ENCODE results near the gene FHL3. TPM values are rescaled to one million over a fixed set of nuclear protein-coding genes. Genes with fewer than 3 reads are reported as not detected.

Gene FHL3, protein sequence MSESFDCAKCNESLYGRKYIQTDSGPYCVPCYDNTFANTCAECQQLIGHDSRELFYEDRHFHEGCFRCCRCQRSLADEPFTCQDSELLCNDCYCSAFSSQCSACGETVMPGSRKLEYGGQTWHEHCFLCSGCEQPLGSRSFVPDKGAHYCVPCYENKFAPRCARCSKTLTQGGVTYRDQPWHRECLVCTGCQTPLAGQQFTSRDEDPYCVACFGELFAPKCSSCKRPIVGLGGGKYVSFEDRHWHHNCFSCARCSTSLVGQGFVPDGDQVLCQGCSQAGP
- 1 to 10 TPM; 7.3 to 7.8 TPM for total RNA-seq

DNA sequence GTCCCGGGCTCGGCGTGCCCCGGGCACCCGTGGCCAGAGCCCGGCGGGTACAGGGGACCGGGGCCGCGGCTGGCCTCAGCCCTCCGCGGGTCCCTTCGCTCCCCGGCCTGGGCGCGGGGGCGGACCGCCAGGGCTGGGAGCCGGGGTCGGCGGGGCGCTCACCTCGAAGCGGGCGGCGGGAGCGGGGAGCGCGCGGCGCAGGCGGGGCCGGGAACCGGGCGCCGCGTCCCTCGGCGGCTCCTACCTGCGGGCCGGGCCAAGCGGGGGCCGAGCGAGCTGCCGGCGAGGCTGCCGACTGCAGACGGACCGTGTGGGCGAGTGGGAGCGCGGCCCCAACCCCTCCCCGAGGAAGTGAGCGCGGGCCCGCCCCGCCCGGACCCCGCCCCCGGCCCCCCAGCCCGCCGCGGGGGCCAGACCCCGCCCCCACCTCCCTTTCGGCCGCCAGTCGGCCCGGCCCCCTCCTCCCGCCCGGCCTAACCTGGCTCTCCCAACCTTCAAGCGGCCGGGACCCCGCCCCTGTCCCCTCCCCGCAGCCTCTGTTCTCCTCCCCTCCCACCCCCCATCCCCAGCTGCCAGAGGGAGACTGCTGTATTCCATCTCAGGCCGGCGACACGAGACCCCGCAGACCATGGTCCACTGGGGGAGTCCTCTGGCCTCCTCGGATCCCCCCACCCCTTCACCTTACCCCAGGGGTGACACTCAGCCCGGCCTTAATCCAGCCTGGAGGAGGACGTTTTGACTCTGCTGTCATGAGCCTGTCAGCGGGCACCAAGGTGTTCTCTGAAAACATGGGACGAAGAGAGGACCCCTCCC is at the start of gene FHL3:
TSS of gene FHL3 (minus strand) at position 320 of the 813 bp plus-strand sequence. CDS start 6,102 bp downstream, outside the sequence.
- ATAC-seq: peak; percentile 83
- Histone ChIP-seq H3K4me1 (peaks cover 24% of the 10 kb centered on the region), H3K4me3 (peak within 1 kb of the TSS; percentile 14 to 45), H3K9me3 (no peaks in the 10 kb centered on the region), H3K27ac (peak within 1 kb of the TSS in 3 of 4 donors; percentile 34 to 55 (median 45)), H3K27me3 (no peaks in the 10 kb centered on the region), H3K36me3 (replicated peaks in 1 of 2; ENCODE audit: insufficient read depth in 1 of 2, low read depth in 2 of 2) (no peaks in the 10 kb centered on the region)
- DNase-seq: peak; percentile 66 to 85 (median 80)
- 2% methylated on average over 63 of the region's 83 CpGs; no CpG with 5 or more reads in 1 of the 2 donors for WGBS, 2 donors
- intact Hi-C loops (cut with DNase I): no loop called here
- TF ChIP-seq POLR2A (IDR thresholded peaks at IDR 0.05): no peak
- TF ChIP-seq, protein P1, sequence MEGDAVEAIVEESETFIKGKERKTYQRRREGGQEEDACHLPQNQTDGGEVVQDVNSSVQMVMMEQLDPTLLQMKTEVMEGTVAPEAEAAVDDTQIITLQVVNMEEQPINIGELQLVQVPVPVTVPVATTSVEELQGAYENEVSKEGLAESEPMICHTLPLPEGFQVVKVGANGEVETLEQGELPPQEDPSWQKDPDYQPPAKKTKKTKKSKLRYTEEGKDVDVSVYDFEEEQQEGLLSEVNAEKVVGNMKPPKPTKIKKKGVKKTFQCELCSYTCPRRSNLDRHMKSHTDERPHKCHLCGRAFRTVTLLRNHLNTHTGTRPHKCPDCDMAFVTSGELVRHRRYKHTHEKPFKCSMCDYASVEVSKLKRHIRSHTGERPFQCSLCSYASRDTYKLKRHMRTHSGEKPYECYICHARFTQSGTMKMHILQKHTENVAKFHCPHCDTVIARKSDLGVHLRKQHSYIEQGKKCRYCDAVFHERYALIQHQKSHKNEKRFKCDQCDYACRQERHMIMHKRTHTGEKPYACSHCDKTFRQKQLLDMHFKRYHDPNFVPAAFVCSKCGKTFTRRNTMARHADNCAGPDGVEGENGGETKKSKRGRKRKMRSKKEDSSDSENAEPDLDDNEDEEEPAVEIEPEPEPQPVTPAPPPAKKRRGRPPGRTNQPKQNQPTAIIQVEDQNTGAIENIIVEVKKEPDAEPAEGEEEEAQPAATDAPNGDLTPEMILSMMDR (IDR thresholded peaks at IDR 0.05): no peak

DNA sequence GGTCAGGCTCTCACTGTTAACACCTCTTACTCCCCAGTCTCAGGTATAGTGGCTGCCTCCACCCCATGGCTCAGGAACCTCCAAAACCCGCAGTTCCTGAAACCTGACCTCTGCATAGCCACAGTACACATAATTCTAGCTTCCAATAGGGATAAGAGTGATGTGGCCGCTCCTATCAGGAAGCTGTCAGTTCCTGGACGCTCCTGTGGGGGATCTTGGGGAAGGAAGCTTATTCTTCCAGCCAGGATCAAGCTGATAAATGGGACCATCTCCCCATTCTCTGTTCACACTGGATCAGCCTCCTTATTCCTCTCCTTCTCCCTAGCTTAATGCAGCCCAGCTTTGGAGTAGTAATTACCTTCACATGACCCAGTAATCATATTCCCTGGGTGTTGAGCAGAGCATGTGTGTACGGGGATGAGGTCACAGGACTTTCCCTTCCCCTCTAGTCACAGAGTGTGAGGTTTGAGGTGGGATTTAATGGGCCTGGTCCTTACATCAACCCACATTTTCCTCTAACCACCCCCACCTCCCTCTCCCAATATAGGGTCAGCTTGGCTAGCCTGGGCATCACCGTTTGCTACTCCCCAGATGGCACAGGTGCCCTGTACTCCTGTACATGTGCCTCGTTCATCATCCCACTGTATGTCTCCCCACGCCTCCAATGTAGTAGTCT is 48.2 kb upstream of the FHL3 start:
- intact Hi-C loops (cut with DNase I): no loop called here

DNA sequence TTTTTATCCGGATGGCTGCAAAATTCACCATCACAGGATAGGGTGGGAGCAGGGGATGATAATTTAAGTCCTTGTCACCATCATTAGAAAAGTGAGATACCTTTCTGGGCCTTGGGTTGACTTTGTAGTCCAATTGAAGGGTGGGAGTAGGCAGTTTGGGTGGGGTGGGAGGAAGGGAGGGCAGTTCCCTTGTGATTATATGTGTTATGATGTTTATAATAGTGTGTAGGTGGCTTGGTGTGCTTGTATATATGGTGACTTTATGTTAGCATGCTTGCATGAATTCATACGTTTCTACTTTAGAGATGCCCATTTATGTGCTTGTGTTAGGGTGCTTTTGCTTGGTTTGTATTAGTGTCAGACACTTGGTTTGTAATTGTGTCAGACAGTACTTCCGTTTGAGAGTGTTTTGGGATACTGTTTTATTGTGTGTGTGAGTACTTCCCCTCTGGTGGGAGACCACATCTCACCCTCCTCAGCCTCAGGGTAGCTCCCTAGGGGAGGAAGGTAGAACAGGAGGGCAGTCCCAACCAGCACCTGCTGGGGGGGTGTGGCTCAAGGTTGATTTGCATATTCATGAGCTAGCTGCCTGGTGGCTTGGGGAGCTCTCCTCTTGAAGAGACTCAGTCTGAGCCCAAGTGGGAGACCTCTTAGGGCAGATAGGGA is 47.6 kb upstream of the FHL3 start:
- ATAC-seq (no peak), DNase-seq (no peak)
- H3K9me3 ChIP-seq: no peaks in the 10 kb centered on the region
- intact Hi-C loops (cut with DNase I): no loop called here
- TF ChIP-seq, protein P1 (IDR thresholded peaks at IDR 0.05): no peak
- TF ChIP-seq POLR2A (IDR thresholded peaks at IDR 0.05): no peak
- H3K4me1 ChIP-seq: no peaks in the 10 kb centered on the region
- no peaks in the 10 kb centered on the region for H3K36me3 ChIP-seq (replicated peaks in 1 of 2; ENCODE audit: insufficient read depth in 1 of 2, low read depth in 2 of 2)
- no peak overlapping the region for H3K27ac ChIP-seq
- H3K4me3 ChIP-seq: no peak overlapping the region
- H3K27me3 ChIP-seq: no peaks in the 10 kb centered on the region
- 30 to 34% methylated on average over 3 of the region's 3 CpGs for WGBS, 2 donors

More for the DNA sequence above, 48.2 kb upstream of the FHL3 start:
- Histone ChIP-seq H3K4me1 (no peaks in the 10 kb centered on the region), H3K36me3 (replicated peaks in 1 of 2; ENCODE audit: insufficient read depth in 1 of 2, low read depth in 2 of 2) (no peaks in the 10 kb centered on the region), H3K27me3 (no peaks in the 10 kb centered on the region), H3K4me3 (no peak overlapping the region), H3K9me3 (no peaks in the 10 kb centered on the region), H3K27ac (no peak overlapping the region)
- 54 to 68% methylated on average over 6 to 7 of the region's 7 CpGs for WGBS, 2 donors
- TF ChIP-seq, protein P1 (IDR thresholded peaks at IDR 0.05): no peak
- DNase-seq (no peak), ATAC-seq (no peak)

DNA sequence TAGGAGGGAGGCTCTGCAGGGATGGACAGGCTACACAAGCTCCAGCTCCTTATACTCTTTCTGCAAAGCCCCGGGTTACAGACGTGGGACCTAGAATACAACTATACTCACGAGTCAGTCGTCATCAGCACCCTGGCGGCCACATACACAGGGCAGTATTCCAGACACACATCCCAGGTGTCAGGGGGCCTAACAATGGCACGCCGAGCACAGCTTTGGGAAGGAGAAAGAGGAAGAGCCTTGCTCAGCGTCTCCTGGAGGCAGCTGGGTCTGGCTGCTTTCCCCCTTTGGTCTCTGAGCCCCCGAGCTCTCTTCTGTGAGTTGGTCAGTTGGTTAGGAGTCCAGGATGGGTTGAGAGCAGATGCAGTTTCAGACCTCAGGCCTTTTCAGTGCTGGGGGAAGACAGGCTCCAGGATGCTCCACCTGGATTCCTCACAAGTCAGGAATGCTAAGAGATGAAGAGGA is 45.8 kb upstream of the FHL3 start:
- Histone ChIP-seq H3K4me3 (no peak overlapping the region), H3K27ac (no peak overlapping the region), H3K27me3 (no peaks in the 10 kb centered on the region), H3K9me3 (no peaks in the 10 kb centered on the region), H3K36me3 (replicated peaks in 1 of 2; ENCODE audit: insufficient read depth in 1 of 2, low read depth in 2 of 2) (no peaks in the 10 kb centered on the region), H3K4me1 (peaks cover 9% of the 10 kb centered on the region)
- 73 to 94% methylated on average over 6 to 9 of the region's 9 CpGs for WGBS, 2 donors
- ATAC-seq (no peak), DNase-seq (no peak)
- intact Hi-C loops (cut with DNase I): no loop called here
- TF ChIP-seq, protein P1 (IDR thresholded peaks at IDR 0.05): no peak
- TF ChIP-seq POLR2A (IDR thresholded peaks at IDR 0.05): no peak

All from body of pancreas (tissue), 4 donors.